SJCRH30 (cell line): ENCODE results near the gene ADGRD1. TPM values are rescaled to one million over a fixed set of nuclear protein-coding genes. Genes with fewer than 3 reads are reported as not detected.

Experiments used
- DNase-seq, 2 experiments: peaks; one replicate each; pipeline ENCODE4 v3.0.0-alpha.2; 2015 to 2020
- H3K27ac ChIP-seq: fragments of 250-450 bp; sonication (Bioruptor Pico); 2 replicates; pipeline ENCODE4 v1.5.1; 2020; ENCODE audit warnings: mild to moderate bottlenecking, moderate library complexity
- H3K27me3 ChIP-seq: fragments of 250-450 bp; sonication (Bioruptor Pico); 2 replicates; pipeline ENCODE4 v1.5.1; 2020; ENCODE audit warnings: mild to moderate bottlenecking, moderate library complexity
- H3K36me3 ChIP-seq: fragments of 250-450 bp; sonication (Bioruptor Pico); 2 replicates; pipeline ENCODE4 v1.5.1; 2020; ENCODE audit warnings: mild to moderate bottlenecking, moderate library complexity
- H3K4me1 ChIP-seq: fragments of 250-450 bp; sonication (Bioruptor Pico); 2 replicates; pipeline ENCODE4 v1.5.1; 2020; ENCODE audit warnings: mild to moderate bottlenecking, moderate library complexity
- H3K4me3 ChIP-seq: fragments of 250-450 bp; sonication (Bioruptor Pico); 2 replicates; pipeline ENCODE4 v1.5.1; 2020; ENCODE audit warnings: mild to moderate bottlenecking, moderate library complexity
- H3K9me3 ChIP-seq: fragments of 250-450 bp; sonication (Bioruptor Pico); replicated peaks from 2 replicates; pipeline ENCODE4 v1.5.1; 2020; ENCODE audit warnings: mild to moderate bottlenecking, moderate library complexity
- total RNA-seq: library from RNA; depleted of rRNA; stranded (reverse); fragments of >200 nt; shearing (Covaris generic); gene quantifications from 2 replicates; pipeline ENCODE4 v1.2.3, GENCODE V29; 2014

The ADGRD1 gene
- total RNA-seq, 1 experiment from 2014 or later: 0.36 TPM

GRCh38 chr12:130967636-130968035 is 13.9 kb downstream of the ADGRD1 start:
- H3K27me3 ChIP-seq: peaks cover 3% of the 10 kb centered on the region; the same call in 1 of the 2 replicates
- H3K4me1 ChIP-seq: no peaks in the 10 kb centered on the region
- no peak overlapping the region for H3K4me3 ChIP-seq
- no peaks in the 10 kb centered on the region for H3K36me3 ChIP-seq
- no peaks in the 10 kb centered on the region for H3K9me3 ChIP-seq
- DNase-seq: no peak
- H3K27ac ChIP-seq: no peak overlapping the region

- H3K27me3 ChIP-seq: peaks cover 3% of the 10 kb centered on the region; the same call in 1 of the 2 replicates
- H3K4me3 ChIP-seq: no peak overlapping the region
- no peak for DNase-seq
- no peaks in the 10 kb centered on the region for H3K36me3 ChIP-seq
- H3K9me3 ChIP-seq: no peaks in the 10 kb centered on the region
- H3K4me1 ChIP-seq: no peaks in the 10 kb centered on the region
- H3K27ac ChIP-seq: no peak overlapping the region
These were observed 14.9 kb downstream of the ADGRD1 start for GRCh38 chr12:130968611-130969010.

GRCh38 chr12:130969223-130969622 is 15.5 kb downstream of the ADGRD1 start:
- Histone ChIP-seq H3K9me3 (no peaks in the 10 kb centered on the region), H3K4me3 (no peak overlapping the region), H3K27ac (no peak overlapping the region), H3K36me3 (no peaks in the 10 kb centered on the region), H3K27me3 (peaks cover 3% of the 10 kb centered on the region; the same call in 1 of the 2 replicates), H3K4me1 (no peaks in the 10 kb centered on the region)
- no peak for DNase-seq

GRCh38 chr12:130970165-130970907 is 16.6 kb downstream of the ADGRD1 start:
- no peaks in the 10 kb centered on the region for H3K4me1 ChIP-seq
- DNase-seq: no peak
- no peak overlapping the region for H3K27ac ChIP-seq
- no peak overlapping the region for H3K4me3 ChIP-seq
- H3K36me3 ChIP-seq: no peaks in the 10 kb centered on the region
- no peaks in the 10 kb centered on the region for H3K9me3 ChIP-seq
- H3K27me3 ChIP-seq: peaks cover 3% of the 10 kb centered on the region; the same call in 1 of the 2 replicates

- no peaks in the 10 kb centered on the region for H3K9me3 ChIP-seq
- no peak overlapping the region for H3K4me3 ChIP-seq
- H3K36me3 ChIP-seq: no peaks in the 10 kb centered on the region
- H3K4me1 ChIP-seq: no peaks in the 10 kb centered on the region
- no peak overlapping the region for H3K27ac ChIP-seq
- peaks cover 3% of the 10 kb centered on the region; the same call in 1 of the 2 replicates for H3K27me3 ChIP-seq
- no peak for DNase-seq
These were observed 17.2 kb downstream of the ADGRD1 start for GRCh38 chr12:130970908-130971233.

GRCh38 chr12:130971925-130972585 is 18.3 kb downstream of the ADGRD1 start:
- Histone ChIP-seq H3K9me3 (no peaks in the 10 kb centered on the region), H3K27me3 (peaks cover 3% of the 10 kb centered on the region; the same call in 1 of the 2 replicates), H3K4me3 (no peak overlapping the region), H3K27ac (no peak overlapping the region), H3K4me1 (no peaks in the 10 kb centered on the region), H3K36me3 (no peaks in the 10 kb centered on the region)
- no peak for DNase-seq

GRCh38 chr12:130972586-130972950 is 18.9 kb downstream of the ADGRD1 start:
- Histone ChIP-seq H3K27me3 (peaks cover 3% of the 10 kb centered on the region; the same call in 1 of the 2 replicates), H3K36me3 (no peaks in the 10 kb centered on the region), H3K27ac (no peak overlapping the region), H3K4me3 (no peak overlapping the region), H3K9me3 (no peaks in the 10 kb centered on the region), H3K4me1 (no peaks in the 10 kb centered on the region)
- no peak for DNase-seq

GRCh38 chr12:130973109-130973508 is 19.4 kb downstream of the ADGRD1 start:
- Histone ChIP-seq H3K27ac (no peak overlapping the region), H3K4me3 (no peak overlapping the region), H3K9me3 (no peaks in the 10 kb centered on the region), H3K4me1 (no peaks in the 10 kb centered on the region), H3K27me3 (peaks cover 3% of the 10 kb centered on the region; the same call in 1 of the 2 replicates), H3K36me3 (no peaks in the 10 kb centered on the region)
- no peak for DNase-seq

GRCh38 chr12:130973906-130974305 is 20.2 kb downstream of the ADGRD1 start:
- Histone ChIP-seq H3K27ac (no peak overlapping the region), H3K9me3 (no peaks in the 10 kb centered on the region), H3K4me3 (no peak overlapping the region), H3K36me3 (no peaks in the 10 kb centered on the region), H3K27me3 (peaks cover 2% of the 10 kb centered on the region; the same call in 1 of the 2 replicates), H3K4me1 (no peaks in the 10 kb centered on the region)
- no peak for DNase-seq

GRCh38 chr12:130975116-130975515 is 21.4 kb downstream of the ADGRD1 start:
- DNase-seq: no peak

GRCh38 chr12:130976171-130976720 is 22.5 kb downstream of the ADGRD1 start:
- Histone ChIP-seq H3K27ac (no peak overlapping the region), H3K9me3 (no peaks in the 10 kb centered on the region)
- no peak for DNase-seq

More at GRCh38 chr12:130975116-130975515, 21.4 kb downstream of the ADGRD1 start:
- H3K36me3 ChIP-seq: no peaks in the 10 kb centered on the region
- H3K4me3 ChIP-seq: no peak overlapping the region
- peaks cover 2% of the 10 kb centered on the region; the same call in 1 of the 2 replicates for H3K27me3 ChIP-seq
- H3K4me1 ChIP-seq: no peaks in the 10 kb centered on the region
- no peaks in the 10 kb centered on the region for H3K9me3 ChIP-seq
- H3K27ac ChIP-seq: no peak overlapping the region

GRCh38 chr12:130977046-130977742 is 23.5 kb downstream of the ADGRD1 start:
- H3K9me3 ChIP-seq: no peaks in the 10 kb centered on the region
- no peak overlapping the region for H3K27ac ChIP-seq
- 0 out of 2 replicates have a peak, but pooled peaks cover 2% of the 10 kb centered on the region for H3K27me3 ChIP-seq
- H3K4me3 ChIP-seq: no peak overlapping the region
- no peaks in the 10 kb centered on the region for H3K4me1 ChIP-seq
- H3K36me3 ChIP-seq: no peaks in the 10 kb centered on the region
- DNase-seq: no peak

More at GRCh38 chr12:130976171-130976720, 22.5 kb downstream of the ADGRD1 start:
- H3K4me3 ChIP-seq: no peak overlapping the region
- H3K27me3 ChIP-seq: peaks cover 2% of the 10 kb centered on the region; the same call in 1 of the 2 replicates
- H3K36me3 ChIP-seq: no peaks in the 10 kb centered on the region
- H3K4me1 ChIP-seq: no peaks in the 10 kb centered on the region

- no peaks in the 10 kb centered on the region for H3K4me1 ChIP-seq
- no peak overlapping the region for H3K27ac ChIP-seq
- H3K9me3 ChIP-seq: no peaks in the 10 kb centered on the region
- 0 out of 2 replicates have a peak, but pooled peaks cover 2% of the 10 kb centered on the region for H3K27me3 ChIP-seq
- no peak for DNase-seq
- no peaks in the 10 kb centered on the region for H3K36me3 ChIP-seq
- H3K4me3 ChIP-seq: no peak overlapping the region
These were observed 24.0 kb downstream of the ADGRD1 start for GRCh38 chr12:130977743-130978095.

- Histone ChIP-seq H3K4me1 (no peaks in the 10 kb centered on the region), H3K9me3 (no peaks in the 10 kb centered on the region), H3K27ac (no peak overlapping the region), H3K27me3 (0 out of 2 replicates have a peak, but pooled peaks cover 2% of the 10 kb centered on the region), H3K4me3 (no peak overlapping the region), H3K36me3 (no peaks in the 10 kb centered on the region)
- no peak for DNase-seq
These were observed 25.1 kb downstream of the ADGRD1 start for GRCh38 chr12:130978785-130979184.
